ENCODE results near the gene RPL3. TPM values are rescaled to one million over a fixed set of nuclear protein-coding genes. Genes with fewer than 3 reads are reported as not detected.
"Not testable (repeated sequence)": the region's sequence is repeated elsewhere in the genome, so short reads cannot be mapped to it uniquely, and the experiment has no call there.

Gene RPL3
- polyA plus RNA-seq, 1 donor, result 2,722 TPM

DNA sequence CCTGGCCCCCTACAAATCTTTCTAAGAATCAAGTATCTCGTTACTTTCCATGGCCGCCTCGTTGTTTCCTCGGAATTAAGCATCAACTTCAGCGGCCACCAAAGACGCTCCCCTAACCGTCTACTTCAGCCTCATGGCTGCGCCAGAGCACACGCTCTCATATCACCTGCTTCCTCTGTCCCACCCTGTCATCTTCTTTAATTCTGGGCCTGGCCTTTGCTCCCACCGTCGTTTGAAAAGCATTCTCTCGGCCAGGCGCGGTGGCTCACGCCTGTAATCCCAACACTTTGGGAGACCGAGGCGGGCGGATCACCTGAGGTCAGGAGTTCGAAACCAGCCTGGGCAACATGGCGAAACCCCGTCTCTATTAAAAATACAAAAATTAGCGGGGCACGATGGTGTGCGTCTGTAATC lies 1.2 kb upstream of the RPL3 start:
- not testable (repeated sequence) for DNase-seq

DNA sequence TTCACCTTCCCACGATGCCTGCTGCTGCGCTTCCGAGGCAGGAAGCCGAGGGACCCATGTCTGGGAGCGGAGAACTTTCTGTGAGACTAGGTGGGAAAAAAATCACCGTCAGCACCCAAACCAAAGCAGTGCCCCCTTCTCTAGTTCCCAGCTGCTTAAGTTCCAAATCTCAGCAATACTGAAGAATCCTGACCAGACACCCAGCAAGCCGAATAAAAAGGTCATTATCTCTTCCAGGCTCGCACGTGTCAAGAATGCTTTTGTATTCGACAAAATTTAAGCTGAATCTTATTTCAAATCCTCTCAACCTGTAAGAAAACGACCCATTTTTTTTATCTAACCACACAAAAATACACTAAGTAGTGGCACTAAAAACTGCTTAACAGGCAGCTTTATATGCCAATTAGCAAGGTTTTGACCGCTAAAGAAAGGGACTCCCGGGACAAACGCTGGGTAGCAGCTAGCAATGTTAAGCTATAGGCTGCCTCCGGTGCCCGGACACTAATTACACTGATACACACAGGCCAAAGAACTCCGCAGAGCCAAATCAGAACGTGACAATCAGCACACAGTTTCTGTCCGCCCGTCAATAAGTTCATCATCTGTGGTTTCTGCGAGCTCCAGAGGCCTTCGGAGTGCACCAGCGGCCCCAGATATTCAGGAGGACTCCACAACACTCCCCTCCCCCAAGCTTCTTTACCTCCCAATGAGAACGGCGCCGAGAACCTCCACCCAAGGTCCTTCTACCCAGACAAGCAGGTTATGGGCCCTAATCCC lies 728 bp downstream of the RPL3 start:
- no peak for DNase-seq

DNA sequence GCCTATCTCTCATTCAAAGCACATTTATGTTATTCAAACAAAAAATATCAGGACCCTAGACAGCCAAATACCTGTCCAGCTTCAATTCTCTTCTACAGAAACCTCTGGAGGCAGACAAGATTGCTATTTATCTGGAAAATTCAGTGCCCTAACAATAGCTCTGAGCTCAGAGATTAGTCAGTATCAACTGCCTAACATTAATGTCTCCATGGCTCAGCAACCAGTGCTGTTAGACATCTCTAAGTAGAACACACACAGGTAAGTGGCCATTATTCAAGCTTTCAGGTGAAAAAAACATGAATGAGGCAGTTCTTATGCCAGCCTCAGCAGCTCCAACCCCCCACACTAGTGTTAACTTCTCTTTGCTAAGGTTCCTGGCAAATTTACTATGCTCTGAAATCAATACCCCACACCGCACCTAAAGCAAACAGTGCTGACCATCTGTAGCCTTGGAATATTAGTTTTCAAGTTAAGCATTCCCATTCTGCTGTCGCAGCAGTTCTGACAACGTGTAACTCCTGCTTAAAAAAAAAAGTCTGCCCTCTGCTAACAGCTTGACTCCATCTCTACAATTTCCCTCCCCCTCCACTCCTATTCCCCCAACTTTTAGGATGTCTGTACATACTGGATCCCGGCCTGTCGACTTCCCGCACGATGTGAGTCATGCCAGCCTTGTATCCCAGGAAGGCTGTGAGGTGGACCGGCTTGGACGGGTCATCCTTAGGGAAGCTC lies 1.5 kb downstream of the RPL3 start:
- no peak for DNase-seq

DNA sequence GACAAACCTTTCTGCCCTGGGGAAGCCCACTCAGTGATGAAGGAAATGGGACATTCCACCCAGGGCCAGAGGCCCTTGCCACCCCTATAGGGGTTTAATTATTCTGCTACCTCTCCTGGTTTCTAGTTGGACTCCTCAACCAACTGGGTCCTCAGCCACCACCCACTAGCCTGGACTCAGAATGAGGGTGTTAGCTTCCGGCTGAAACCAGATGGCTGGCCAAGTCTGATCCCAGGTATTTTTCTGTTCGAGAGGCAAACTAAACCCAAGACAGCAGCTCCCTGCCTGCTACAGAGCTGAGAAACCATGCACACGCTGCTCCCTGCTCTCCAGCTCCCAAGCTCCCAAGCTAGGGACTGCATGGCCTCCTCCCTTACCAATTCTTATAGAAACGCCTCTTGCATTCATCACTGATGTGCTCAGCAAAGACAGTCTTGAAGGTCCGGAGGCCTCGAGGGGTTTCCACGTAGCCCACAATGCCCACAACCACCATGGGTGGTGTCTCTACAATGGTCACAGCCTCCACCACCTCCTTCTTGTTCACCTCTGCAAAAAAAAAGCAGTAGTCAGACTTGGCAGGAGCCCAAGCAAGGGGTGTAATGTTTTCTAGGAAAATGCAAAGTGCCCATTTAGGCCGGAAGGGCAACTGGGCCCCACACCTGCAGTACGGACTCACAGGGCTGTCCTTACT lies 2.2 kb downstream of the RPL3 start:
- no peak for DNase-seq

DNA sequence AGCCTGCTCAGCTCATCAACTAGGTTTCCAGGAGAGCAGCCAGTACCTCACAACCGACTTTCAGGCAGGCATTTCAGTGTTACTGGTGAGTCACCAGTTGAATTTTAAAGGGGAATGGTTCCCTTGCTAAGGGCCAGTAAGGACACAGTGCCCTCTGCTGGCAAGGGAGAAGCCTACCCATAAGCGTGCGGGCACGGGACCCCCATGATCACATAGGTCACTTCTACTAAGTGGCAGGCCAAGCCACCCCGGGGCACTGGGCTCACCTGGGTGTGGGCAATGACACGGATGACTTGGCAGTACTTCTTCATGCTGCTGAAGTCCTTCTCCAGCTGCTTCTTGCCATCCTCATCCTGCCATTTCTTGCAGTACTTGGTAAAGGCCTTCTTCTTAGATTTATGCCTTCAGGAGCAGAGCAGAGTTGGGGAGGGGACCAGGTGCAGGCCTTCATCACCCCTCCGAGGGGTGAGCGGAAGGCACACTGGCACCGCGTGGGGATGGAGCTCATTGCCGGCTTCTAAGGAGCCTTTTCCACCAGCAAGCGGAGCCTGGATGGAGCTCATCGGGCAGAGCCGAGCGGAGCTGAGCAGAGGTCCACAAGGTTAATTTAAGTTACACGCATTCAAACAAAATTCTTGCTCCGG lies 2.9 kb downstream of the RPL3 start:
- peak; percentile 83 for DNase-seq

DNA sequence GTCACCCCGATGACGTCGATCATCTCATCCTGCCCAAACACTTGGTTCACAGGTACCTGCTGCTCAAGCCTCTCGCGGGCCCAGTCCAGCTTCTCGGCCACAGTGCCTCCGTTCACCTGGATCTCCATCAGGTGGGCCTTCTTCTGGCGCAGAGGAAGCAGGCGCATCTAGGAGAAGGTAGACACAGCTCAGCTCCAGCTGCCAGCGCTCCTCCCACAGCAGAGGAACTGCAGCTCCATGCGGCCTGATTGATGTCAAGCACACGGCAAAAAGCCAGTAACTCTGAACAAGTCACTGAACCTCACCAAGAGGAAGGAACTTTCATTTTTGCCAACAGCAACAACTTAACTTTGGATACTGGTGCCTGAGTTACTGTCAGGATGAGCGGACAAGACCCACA lies 4.0 kb downstream of the RPL3 start:
- DNase-seq, result no peak

DNA sequence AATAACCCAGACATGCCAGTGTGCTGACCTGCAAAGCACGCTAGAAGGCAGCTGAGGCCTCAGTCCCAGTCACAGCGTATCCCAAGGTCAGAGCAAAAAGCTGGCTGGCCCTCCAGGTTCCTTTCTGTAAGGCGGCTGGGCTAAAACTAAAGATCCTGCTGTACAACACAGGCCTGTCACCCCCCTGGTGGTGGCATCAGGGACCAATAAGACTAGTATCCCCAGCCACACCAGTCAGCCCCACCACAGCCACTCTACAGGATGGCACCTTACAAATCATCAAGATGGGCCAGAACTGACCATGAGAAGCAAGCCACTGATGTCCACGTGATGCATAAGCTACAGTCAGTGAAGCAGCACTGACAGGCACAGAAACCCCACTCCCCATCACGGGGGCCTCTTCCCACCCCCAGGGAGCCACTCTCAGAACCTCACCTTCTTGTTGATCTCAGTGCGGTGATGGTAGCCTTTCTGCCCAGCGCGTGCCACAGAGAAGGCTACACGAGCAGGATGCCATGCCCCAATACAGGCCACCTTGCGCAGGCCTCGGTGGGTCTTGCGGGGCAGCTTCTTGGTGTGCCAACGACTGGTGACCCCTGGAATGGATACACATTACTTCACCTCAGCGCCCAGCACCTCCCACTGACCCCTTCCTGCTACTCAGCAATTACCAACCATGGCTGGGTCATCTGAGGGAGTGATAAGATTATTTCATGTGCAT lies 5.0 kb downstream of the RPL3 start:
- no peak for DNase-seq

DNA sequence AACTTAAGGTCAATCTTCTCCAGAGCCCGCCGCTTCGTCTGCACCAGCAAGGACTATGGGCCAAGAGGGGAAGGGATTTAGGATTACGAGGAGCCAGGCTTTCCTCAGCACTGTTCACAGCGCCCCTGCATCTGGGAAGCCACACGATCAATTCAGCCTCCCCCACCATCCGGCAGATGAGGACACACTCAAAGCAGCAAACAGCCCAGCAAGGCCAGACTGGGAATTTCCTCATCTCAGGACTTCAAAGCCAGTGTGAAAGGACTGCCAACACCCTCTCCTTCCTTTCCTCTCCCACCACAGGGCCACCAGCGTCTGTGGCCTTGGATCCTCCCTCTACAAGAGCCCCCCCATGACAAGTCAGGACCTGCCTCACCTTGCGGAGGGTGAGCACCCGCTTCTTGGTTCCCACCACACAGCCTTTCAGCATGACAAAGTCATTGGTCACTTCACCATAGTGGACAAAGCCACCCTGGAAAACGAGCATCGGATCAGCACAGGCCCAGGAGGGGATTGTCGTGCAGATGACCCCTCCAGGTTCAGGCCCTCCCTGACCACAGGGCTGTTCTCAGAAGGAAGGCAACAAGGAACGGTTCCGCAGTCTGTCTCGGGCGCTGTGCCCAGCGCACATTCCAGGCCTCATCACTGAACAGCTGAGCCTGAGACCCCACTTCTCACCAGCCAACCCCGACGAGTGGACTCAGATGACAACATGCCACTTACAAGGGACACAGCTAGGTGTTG lies 6.0 kb downstream of the RPL3 start:
- no peak for DNase-seq

DNA sequence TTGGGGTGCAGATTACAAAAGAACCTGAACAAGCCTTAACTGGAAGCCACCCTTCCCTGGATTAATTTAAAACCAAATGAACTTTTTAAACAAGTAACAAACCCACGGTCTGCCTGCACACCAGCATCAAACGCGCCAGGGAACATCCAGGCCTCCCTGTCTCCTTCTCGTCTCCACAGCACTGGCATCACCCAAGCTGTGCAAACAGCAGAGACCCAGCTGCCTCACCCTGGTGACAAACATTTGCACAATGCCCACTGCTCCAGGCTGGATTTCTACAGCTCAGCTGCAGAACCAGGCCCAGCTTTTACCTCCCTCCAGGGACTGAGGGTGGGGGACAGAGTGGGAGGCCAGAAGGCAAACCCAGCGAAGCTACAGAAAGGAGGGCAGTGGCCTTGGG lies 7.0 kb downstream of the RPL3 start:
- no peak for DNase-seq

DNA sequence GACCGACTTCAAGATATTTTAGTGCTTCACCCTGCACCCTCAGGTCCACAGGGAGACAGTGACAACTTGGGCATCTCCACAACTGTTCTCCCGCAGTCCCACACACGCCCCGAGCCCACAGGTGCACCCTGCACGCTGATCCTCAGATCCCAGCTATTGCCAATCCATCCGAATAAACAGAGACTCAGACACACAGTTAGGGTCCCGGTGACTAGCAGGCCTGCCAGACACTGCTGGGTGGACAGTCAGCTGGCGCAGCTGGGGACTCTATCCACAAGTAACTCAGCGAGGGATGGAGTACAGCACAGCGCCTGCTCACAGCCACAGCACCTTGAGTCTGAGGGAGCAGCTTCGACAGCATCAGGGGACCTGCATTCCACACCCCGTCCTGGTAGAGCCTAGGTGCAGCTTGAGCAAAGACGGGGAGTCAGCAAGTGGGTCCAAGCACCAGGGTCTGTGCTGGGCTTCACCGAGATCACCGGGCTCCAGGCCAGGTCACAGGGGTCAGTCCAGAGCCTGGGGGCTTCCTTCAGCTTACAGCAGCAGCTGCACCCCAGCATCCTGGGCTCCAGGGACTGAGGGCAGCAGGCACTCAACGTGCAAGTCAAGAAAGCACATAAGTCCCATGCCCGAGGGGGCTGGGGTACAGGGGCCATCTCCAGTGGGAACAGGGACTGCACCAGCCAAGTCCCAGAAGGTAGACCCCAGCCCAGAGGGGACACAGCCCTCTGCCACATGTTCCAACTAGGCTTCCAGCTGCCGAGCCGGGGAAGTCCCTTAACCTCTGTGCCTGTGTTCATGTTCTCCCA lies 7.6 kb downstream of the RPL3 start:
- DNase-seq, result no peak

DNA sequence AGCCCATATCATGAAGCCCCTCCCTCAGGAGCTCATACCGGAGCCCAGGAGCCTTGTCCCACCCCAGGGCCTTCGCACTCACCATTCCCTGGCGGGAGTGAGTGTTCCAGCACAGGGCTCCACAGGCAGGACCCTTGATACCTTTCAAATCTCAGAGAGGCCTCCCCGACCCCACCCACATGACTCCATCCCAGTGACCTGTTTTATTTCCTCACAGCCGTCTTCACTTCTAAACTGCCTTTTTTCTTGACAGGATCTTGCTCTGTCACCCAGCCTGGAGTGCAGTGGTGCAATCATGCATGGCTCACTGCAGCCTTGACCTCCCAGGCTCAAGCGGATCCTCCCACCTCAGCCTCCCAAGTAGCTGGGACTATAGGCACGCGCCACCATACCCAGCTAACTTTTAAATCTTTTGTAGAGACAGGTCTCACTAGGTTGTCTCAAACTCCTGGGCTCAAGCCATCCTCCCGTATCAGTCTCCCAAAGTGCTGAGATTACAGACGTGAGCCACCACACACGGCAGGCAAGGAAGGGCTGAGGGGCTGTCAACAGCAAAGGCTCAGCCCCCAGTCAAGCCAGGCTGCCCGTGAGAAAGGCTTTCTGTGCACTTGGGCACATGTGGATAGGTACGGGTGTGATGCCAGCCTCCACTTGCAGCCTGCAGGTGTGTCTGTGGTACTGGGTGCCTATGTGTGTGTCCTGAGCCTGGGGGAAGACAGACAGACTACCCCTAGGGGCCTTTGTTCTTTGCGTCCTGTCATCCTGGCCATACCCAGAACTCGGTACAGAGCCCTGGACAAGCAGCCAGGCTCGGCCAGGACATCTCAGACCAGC lies 9.3 kb downstream of the RPL3 start:
- DNase-seq, result no peak

DNA sequence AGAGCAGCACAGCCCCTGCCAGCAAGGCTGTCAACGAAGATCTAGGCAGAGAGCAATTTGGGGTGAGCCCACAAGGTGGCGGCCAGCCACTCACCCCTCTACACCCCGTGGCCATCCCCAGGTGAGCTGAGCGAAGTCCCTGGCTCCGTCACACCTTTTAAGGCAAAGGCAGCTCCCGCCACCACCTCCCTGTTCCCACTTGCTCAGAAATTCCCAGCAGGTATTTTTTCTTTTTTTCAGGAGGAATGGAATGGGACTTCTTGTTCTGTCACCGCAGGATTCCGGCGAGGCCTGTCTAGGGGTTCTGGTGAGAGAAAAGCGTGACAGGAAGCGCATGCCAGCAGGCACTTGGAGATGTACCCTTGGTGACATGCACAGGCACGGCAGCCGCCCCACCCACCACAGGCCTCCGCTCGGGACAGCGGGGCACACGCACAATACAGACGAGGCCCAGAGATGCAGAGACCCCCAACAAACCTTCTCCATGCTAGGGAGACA lies 10.0 kb downstream of the RPL3 start:
- no peak for DNase-seq

DNA sequence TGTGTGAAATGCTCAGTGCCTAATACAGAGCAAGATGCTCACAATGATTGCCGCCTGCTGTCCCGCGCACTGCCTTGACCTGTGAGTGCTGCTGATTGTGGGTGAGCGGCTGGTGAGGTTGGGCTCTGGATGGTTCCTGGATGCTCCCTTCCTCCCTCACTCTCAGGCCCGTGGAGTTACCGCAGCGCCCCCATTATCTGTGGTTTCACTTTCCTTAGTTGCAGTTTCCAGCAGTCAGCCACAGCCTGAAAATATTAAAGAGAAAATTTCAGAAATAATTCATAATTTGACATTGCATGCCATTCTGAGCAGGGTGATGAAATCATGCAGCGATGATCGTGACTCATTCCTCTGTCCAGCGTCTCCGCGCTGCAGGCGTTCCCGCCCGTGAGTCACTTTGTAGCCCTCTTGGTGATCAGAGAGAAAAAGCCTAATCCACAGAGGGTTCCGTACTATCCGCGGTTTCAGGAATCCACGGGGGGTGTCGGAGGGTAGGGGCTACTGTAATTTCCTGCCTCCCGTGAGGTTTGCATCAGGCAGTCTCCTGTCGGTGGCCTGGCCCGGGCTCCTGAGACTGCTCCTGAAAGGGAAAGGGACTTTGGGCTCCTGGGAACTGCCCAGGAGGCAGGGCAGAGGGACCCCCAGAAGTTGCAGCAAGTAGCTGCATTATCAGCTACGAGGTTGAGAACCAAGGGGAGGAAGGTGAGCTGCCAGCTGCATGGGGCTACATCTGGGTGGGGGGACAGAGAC lies 10.6 kb downstream of the RPL3 start:
- DNase-seq, result no peak

DNA sequence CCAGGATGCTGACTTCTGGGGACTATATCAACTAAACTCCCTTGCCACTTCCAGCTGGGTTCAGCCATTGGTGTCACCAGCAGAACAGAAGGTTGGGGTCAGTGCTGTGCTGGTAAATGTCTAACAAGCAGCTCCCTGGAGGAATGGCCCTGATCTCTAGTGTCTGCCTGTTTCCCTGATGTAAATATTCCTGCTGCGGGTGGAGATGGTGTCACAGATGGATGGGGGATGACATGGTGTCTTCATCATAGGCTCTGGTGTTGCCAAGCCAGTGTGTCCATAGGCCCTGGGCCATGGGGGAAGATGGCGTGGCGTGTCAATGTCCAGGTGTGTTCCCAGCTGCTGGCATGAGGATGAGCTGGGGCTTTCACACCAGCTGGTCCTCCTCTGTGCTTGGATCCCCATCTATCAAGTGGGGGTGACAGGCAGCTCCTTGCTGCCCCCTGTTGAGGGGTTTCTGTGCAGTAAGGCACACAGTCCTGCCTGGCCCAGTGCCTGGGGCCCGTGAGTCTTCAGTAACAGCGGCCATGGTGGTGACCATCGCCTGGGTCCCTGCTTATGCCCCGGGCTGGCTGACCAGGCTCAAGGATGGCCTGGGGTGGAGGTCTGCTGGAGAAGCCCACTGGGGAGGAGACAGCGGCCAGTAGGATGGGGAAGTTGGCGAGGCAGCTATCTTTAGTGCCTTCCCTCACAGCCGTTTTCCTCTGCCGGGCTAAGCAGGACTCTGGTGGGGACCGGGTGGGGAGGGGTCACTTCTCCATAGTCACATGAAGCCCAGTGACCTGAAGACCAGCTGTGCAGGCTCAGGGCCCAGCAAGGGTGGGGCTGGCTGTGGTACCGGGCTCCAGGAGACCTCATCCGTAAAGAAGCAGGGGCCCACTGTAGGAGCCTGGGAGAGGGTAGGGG lies 12.7 kb downstream of the RPL3 start:
- no peak for DNase-seq

DNA sequence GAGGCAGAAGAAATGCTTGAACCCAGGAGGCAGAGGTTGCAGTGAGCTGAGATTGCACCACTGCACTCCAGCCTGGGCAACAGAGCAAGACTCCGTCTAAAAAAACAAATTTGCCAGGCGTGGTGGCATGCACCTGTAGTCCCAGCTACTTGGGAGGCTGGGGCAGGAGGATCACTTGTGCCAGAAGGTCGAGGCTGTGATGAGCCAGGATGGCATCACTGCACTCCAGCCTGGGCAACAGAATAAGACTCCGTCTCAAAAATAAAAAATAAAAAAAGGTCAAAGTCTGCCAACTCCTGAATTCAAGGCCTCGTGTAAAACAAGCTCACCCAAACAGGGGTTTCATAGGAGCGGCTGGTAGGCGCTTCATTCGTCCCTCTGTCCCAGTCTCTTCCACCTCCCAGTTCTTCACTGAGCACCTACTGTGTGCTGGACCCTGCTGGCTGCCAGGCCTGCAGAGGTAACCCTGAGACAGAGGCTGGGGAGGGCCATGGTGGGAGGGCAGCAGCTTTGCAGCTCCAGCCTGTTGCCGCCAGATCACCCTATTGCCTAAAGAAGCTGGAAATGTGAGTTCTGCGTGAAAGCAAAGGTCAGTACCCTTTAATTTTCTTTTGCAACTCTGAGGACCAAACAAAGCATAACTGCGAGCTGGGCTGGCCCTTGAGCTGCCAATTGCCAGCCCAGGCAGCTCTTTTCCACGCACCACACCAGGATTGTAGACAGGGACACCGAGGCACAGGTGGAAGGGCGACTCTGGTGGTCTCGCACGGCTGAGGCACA lies 15.3 kb downstream of the RPL3 start:
- no peak for DNase-seq

DNA sequence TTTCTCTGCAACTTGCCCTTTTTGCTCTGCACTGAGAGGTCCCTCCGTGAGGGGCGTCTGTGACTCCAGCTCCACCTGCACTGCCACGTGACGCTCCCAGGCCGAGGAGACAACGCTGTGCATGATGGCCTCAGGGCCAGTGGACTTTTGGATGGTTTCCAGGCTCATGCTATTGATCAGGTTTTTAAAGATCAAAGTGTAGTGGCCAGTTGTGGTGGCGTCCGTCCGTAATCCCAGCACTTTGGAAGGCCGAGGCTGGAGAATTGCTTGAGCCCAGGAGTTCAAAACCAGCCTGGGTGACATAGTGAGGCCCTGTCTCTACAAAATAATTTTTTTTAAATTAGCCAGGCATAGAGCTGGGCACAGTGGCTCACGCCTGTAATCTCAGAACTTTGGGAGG lies 16.1 kb downstream of the RPL3 start:
- DNase-seq, result no peak

Data from left kidney (tissue), 2 donors.